WTC11 (cell line): ENCODE measurements around the gene FSTL4. TPM values are rescaled to one million over a fixed set of nuclear protein-coding genes. Genes with fewer than 3 reads are reported as not detected.

ENCODE experiments used
- ATAC-seq: fragments of 200-7000 bp; cut with Tn5 transposase; 2 replicates; pipeline ENCODE4 v1.10.0; 2021; ENCODE audit warnings: mild to moderate bottlenecking, moderate library complexity
- CTCF ChIA-PET: fragments of 300-600 bp; sonication (Branson Sonifier 250); formaldehyde crosslinking; loops from one replicate; lab custom pipeline; 2021; ENCODE audit warnings: antibody characterized with exemption; lab: Charles Lee
- POLR2A ChIA-PET: fragments of 350-600 bp; sonication (Branson Sonifier 250); formaldehyde crosslinking; loops from one replicate; lab custom pipeline; 2021; ENCODE audit warnings: antibody characterized with exemption; lab: Charles Lee
- DNase-seq: peaks from one replicate; pipeline ENCODE4 v3.0.0; 2021; ENCODE audit warnings: low spot score
- H3K27ac Mint-ChIP-seq: 2 replicates; pipeline ENCODE4 v1.8.0; 2021; ENCODE audit warnings: mixed read lengths
- H3K27me3 Mint-ChIP-seq: 2 replicates; pipeline ENCODE4 v1.8.0; 2021; ENCODE audit warnings: low read depth, mild to moderate bottlenecking, moderate library complexity, mixed read lengths
- H3K36me3 Mint-ChIP-seq: 2 replicates; pipeline ENCODE4 v1.8.0; 2021; ENCODE audit warnings: mixed read lengths
- H3K4me1 Mint-ChIP-seq: 2 replicates; pipeline ENCODE4 v1.8.0; 2022; ENCODE audit warnings: mixed read lengths
- H3K4me3 Mint-ChIP-seq: 2 replicates; pipeline ENCODE4 v1.8.0; 2021; ENCODE audit warnings: mild to moderate bottlenecking, moderate library complexity, mixed read lengths
- H3K9me3 Mint-ChIP-seq: 2 replicates; pipeline ENCODE4 v1.8.0; 2021; ENCODE audit warnings: mixed read lengths
- HMGA2 ChIP-seq: fragments of 250-450 bp; sonication (Bioruptor Pico); IDR thresholded peaks from 2 replicates; pipeline ENCODE4 v1.4.0; 2021; ENCODE audit warnings: mild to moderate bottlenecking, moderate library complexity
- OVOL2 ChIP-seq: fragments of 250-450 bp; sonication (Bioruptor Pico); IDR thresholded peaks from 2 replicates; pipeline ENCODE4 v1.9.0; 2021; ENCODE audit warnings: mild to moderate bottlenecking, borderline replicate concordance
- SMAD4 ChIP-seq: sonication (generic); formaldehyde crosslinking; IDR thresholded peaks from 2 replicates; pipeline ENCODE4 v1.8.0; 2022; ENCODE audit warnings: mild to moderate bottlenecking, missing genetic modification reagents
- SP1 ChIP-seq: sonication (generic); formaldehyde crosslinking; conservative IDR thresholded peaks from 2 replicates; pipeline ENCODE4 v1.8.1; 2022; ENCODE audit warnings: missing genetic modification reagents
- TCF7 ChIP-seq: sonication (generic); formaldehyde crosslinking; IDR thresholded peaks from 2 replicates; pipeline ENCODE4 v1.8.0; 2022; ENCODE audit warnings: mild to moderate bottlenecking, low read depth, missing genetic modification reagents, moderate library complexity
- ZBTB21 ChIP-seq: sonication (generic); formaldehyde crosslinking; IDR thresholded peaks from 2 replicates; pipeline ENCODE4 v1.8.1; 2023; ENCODE audit warnings: mild to moderate bottlenecking, missing genetic modification reagents, borderline replicate concordance
- total RNA-seq: library from RNA; stranded (reverse); gene quantifications from 3 replicates; pipeline ENCODE4 v1.2.3, GENCODE V29; 2021
- TF ChIP-seq, protein P1 (sequence below): sonication (generic); formaldehyde crosslinking; IDR thresholded peaks from 2 replicates; pipeline ENCODE4 v1.8.1; 2023; ENCODE audit warnings: mild to moderate bottlenecking, moderate library complexity, missing genetic modification reagents
- TF ChIP-seq, protein P2 (sequence below): sonication (generic); formaldehyde crosslinking; IDR thresholded peaks from 2 replicates; pipeline ENCODE4 v1.8.1; 2022; ENCODE audit warnings: mild to moderate bottlenecking, missing genetic modification reagents, moderate library complexity, borderline replicate concordance
- TF ChIP-seq, protein P3 (sequence below): sonication (generic); formaldehyde crosslinking; IDR thresholded peaks from 2 replicates; pipeline ENCODE4 v1.8.0; 2022; ENCODE audit warnings: mild to moderate bottlenecking, missing genetic modification reagents
- TF ChIP-seq, protein P4 (sequence below): fragments of 250-450 bp; sonication (Bioruptor Pico); IDR thresholded peaks from 2 replicates; pipeline ENCODE4 v2.1.2; 2022; ENCODE audit warnings: mild to moderate bottlenecking, moderate library complexity
- TF ChIP-seq, protein P5 (sequence below): sonication (generic); formaldehyde crosslinking; IDR thresholded peaks from 2 replicates; pipeline ENCODE4 v1.8.1; 2023; ENCODE audit warnings: mild to moderate bottlenecking, missing genetic modification reagents, moderate library complexity
- TF ChIP-seq, protein P6 (sequence below): sonication (generic); formaldehyde crosslinking; IDR thresholded peaks from 2 replicates; pipeline ENCODE4 v1.8.0; 2023; ENCODE audit warnings: missing genetic modification reagents
- TF ChIP-seq, protein P7 (sequence below): sonication (generic); formaldehyde crosslinking; IDR thresholded peaks from 2 replicates; pipeline ENCODE4 v1.8.0; 2023; ENCODE audit warnings: mild to moderate bottlenecking, missing genetic modification reagents
- TF ChIP-seq, protein P8 (sequence below): sonication (generic); formaldehyde crosslinking; IDR thresholded peaks from 2 replicates; pipeline ENCODE4 v1.8.1; 2022; ENCODE audit warnings: missing genetic modification reagents, borderline replicate concordance

FSTL4 gene
- total RNA-seq, 1 experiment from 2014 or later = 6.1 TPM

DNA sequence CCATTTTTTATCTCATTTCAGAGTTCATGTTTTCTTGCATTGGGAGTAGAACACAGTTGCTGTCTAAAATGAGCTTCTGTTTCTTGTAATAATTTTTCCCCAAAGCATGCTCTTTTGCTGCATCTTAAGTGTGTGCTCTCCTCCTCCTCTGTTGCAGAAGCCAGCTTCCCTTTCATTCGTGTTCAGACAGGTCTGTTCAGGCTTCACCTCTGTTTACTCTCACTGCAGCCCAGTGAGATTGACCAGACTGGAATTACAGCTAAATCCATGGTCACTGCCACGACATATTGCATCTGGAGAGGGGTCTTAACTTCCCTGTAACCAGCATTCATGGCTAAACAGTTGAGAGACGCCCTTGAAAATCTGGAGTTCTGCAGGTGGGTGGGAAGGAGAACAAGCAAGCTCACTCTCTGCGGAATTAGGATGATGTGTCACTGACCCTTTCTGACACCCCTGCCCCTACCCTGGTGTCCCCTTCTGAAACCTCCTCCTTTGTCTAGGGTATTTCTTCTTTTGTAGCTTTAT lies 223.2 kb downstream of the FSTL4 start:
- TF ChIP-seq TCF7 (CRISPR knock-in tag) = no peak
- no peak for TF ChIP-seq SMAD4 (CRISPR knock-in tag)
- TF ChIP-seq SP1 (CRISPR knock-in tag) = no peak
- TF ChIP-seq, protein P1, sequence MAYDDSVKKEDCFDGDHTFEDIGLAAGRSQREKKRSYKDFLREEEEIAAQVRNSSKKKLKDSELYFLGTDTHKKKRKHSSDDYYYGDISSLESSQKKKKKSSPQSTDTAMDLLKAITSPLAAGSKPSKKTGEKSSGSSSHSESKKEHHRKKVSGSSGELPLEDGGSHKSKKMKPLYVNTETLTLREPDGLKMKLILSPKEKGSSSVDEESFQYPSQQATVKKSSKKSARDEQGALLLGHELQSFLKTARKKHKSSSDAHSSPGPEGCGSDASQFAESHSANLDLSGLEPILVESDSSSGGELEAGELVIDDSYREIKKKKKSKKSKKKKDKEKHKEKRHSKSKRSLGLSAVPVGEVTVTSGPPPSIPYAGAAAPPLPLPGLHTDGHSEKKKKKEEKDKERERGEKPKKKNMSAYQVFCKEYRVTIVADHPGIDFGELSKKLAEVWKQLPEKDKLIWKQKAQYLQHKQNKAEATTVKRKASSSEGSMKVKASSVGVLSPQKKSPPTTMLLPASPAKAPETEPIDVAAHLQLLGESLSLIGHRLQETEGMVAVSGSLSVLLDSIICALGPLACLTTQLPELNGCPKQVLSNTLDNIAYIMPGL (CRISPR knock-in tag) = no peak
- no peak for TF ChIP-seq HMGA2
- TF ChIP-seq, protein P2, sequence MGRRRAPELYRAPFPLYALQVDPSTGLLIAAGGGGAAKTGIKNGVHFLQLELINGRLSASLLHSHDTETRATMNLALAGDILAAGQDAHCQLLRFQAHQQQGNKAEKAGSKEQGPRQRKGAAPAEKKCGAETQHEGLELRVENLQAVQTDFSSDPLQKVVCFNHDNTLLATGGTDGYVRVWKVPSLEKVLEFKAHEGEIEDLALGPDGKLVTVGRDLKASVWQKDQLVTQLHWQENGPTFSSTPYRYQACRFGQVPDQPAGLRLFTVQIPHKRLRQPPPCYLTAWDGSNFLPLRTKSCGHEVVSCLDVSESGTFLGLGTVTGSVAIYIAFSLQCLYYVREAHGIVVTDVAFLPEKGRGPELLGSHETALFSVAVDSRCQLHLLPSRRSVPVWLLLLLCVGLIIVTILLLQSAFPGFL (CRISPR knock-in tag) = no peak
- TF ChIP-seq ZBTB21 (CRISPR knock-in tag) = no peak
- TF ChIP-seq OVOL2 = no peak
- TF ChIP-seq, protein P3, sequence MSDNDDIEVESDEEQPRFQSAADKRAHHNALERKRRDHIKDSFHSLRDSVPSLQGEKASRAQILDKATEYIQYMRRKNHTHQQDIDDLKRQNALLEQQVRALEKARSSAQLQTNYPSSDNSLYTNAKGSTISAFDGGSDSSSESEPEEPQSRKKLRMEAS (CRISPR knock-in tag) = no peak
- Mint-ChIP-seq H3K27me3 (peaks cover 3% of the 10 kb centered on the region; the same call in 1 of the 2 replicates), H3K4me1 (peaks cover 10% of the 10 kb centered on the region), H3K36me3 (peaks cover 8% of the 10 kb centered on the region), H3K9me3 (peaks cover 15% of the 10 kb centered on the region), H3K4me3 (no peak overlapping the region), H3K27ac (no peak overlapping the region; the same call in 1 of the 2 replicates)
- DNase-seq (no peak), ATAC-seq (no peak)
- ChIA-PET CTCF (interaction anchor here (0.7 to 1.2 kb wide), 3 partner anchors 32 to 141 kb away, joined by 3 to 5 read pairs (median 4); no protein-coding TSS in a partner anchor), POLR2A (no interaction called here)

DNA sequence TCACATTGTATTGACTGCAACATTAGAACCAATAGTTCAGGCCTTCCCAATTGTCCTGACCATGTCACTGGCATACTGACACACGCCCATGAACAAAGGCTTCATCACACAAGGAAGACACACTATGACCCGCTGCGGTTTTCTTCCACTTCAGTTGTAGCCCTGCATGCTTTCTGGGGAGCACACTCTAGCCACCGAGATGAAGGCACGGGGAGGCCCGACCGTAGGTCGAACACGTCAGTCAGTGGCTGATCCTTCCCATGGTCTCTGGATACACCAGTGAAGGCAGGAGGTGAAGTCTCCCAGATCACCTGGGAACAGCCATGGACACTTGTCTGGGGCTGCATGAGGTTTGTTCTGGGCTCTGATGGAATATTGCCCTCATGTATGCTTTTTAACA lies 224.7 kb downstream of the FSTL4 start:
- no peaks in the 10 kb centered on the region for H3K27me3 Mint-ChIP-seq
- 0 out of 2 replicates have a peak, but pooled peaks cover 4% of the 10 kb centered on the region for H3K36me3 Mint-ChIP-seq
- no peak for DNase-seq
- no peak overlapping the region for H3K4me3 Mint-ChIP-seq
- TF ChIP-seq, protein P4, sequence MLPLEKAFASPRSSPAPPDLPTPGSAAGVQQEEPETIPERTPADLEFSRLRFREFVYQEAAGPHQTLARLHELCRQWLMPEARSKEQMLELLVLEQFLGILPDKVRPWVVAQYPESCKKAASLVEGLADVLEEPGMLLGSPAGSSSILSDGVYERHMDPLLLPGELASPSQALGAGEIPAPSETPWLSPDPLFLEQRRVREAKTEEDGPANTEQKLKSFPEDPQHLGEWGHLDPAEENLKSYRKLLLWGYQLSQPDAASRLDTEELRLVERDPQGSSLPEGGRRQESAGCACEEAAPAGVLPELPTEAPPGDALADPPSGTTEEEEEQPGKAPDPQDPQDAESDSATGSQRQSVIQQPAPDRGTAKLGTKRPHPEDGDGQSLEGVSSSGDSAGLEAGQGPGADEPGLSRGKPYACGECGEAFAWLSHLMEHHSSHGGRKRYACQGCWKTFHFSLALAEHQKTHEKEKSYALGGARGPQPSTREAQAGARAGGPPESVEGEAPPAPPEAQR (CRISPR knock-in tag) = no peak
- TF ChIP-seq, protein P5, sequence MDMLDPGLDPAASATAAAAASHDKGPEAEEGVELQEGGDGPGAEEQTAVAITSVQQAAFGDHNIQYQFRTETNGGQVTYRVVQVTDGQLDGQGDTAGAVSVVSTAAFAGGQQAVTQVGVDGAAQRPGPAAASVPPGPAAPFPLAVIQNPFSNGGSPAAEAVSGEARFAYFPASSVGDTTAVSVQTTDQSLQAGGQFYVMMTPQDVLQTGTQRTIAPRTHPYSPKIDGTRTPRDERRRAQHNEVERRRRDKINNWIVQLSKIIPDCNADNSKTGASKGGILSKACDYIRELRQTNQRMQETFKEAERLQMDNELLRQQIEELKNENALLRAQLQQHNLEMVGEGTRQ = no peak
- TF ChIP-seq, protein P6, sequence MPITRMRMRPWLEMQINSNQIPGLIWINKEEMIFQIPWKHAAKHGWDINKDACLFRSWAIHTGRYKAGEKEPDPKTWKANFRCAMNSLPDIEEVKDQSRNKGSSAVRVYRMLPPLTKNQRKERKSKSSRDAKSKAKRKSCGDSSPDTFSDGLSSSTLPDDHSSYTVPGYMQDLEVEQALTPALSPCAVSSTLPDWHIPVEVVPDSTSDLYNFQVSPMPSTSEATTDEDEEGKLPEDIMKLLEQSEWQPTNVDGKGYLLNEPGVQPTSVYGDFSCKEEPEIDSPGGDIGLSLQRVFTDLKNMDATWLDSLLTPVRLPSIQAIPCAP (CRISPR knock-in tag) = no peak
- TF ChIP-seq, protein P7, sequence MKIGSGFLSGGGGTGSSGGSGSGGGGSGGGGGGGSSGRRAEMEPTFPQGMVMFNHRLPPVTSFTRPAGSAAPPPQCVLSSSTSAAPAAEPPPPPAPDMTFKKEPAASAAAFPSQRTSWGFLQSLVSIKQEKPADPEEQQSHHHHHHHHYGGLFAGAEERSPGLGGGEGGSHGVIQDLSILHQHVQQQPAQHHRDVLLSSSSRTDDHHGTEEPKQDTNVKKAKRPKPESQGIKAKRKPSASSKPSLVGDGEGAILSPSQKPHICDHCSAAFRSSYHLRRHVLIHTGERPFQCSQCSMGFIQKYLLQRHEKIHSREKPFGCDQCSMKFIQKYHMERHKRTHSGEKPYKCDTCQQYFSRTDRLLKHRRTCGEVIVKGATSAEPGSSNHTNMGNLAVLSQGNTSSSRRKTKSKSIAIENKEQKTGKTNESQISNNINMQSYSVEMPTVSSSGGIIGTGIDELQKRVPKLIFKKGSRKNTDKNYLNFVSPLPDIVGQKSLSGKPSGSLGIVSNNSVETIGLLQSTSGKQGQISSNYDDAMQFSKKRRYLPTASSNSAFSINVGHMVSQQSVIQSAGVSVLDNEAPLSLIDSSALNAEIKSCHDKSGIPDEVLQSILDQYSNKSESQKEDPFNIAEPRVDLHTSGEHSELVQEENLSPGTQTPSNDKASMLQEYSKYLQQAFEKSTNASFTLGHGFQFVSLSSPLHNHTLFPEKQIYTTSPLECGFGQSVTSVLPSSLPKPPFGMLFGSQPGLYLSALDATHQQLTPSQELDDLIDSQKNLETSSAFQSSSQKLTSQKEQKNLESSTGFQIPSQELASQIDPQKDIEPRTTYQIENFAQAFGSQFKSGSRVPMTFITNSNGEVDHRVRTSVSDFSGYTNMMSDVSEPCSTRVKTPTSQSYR (CRISPR knock-in tag) = no peak
- TF ChIP-seq, protein P8, sequence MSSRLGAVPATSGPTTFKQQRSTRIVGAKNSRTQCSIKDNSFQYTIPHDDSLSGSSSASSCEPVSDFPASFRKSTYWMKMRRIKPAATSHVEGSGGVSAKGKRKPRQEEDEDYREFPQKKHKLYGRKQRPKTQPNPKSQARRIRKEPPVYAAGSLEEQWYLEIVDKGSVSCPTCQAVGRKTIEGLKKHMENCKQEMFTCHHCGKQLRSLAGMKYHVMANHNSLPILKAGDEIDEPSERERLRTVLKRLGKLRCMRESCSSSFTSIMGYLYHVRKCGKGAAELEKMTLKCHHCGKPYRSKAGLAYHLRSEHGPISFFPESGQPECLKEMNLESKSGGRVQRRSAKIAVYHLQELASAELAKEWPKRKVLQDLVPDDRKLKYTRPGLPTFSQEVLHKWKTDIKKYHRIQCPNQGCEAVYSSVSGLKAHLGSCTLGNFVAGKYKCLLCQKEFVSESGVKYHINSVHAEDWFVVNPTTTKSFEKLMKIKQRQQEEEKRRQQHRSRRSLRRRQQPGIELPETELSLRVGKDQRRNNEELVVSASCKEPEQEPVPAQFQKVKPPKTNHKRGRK = no peak
- no peak for TF ChIP-seq TCF7 (CRISPR knock-in tag)
- ChIA-PET CTCF (no interaction called here), POLR2A (no interaction called here)
- H3K4me1 Mint-ChIP-seq = peaks cover 25% of the 10 kb centered on the region
- H3K9me3 Mint-ChIP-seq = peaks cover 9% of the 10 kb centered on the region; the same call in 1 of the 2 replicates
- no peak overlapping the region for H3K27ac Mint-ChIP-seq
- no peak for ATAC-seq
